NT2/D1 (cell line): ENCODE data around the gene SATB2.
A peak's percentile ranks its signal among the peaks of the same experiment; 100 is the strongest.

Source experiments
- DNase-seq: peaks from one replicate; pipeline ENCODE4 v3.0.0-alpha.2; 2011; ENCODE audit warnings: low read depth, low spot score
- H3K27me3 ChIP-seq: 2 replicates; pipeline ENCODE4 v1.6.0; 2011; ENCODE audit warnings: mild to moderate bottlenecking; ENCODE audit not compliant: insufficient read length, insufficient read depth
- H3K36me3 ChIP-seq: 2 replicates; pipeline ENCODE4 v1.6.1; 2011; ENCODE audit warnings: mild to moderate bottlenecking, low read length, mixed read lengths; ENCODE audit not compliant: insufficient read depth, insufficient read length
- H3K4me1 ChIP-seq: 2 replicates; pipeline ENCODE4 v1.5.1; 2011; ENCODE audit not compliant: insufficient read depth, insufficient read length
- H3K4me3 ChIP-seq: 2 replicates; pipeline ENCODE4 v1.5.1; 2011; ENCODE audit warnings: low read depth; ENCODE audit not compliant: insufficient read length
- H3K9ac ChIP-seq: 2 replicates; pipeline ENCODE4 v1.6.0; 2011; ENCODE audit warnings: low read depth; ENCODE audit not compliant: insufficient read length
- H3K9me3 ChIP-seq: 2 replicates; pipeline ENCODE4 v1.5.1; 2011; ENCODE audit warnings: mild to moderate bottlenecking, low read length; ENCODE audit not compliant: insufficient read depth
- SUZ12 ChIP-seq: IDR thresholded peaks from 2 replicates; pipeline ENCODE4 v1.6.1; 2011; ENCODE audit not compliant: insufficient read length, insufficient read depth; ENCODE audit errors: extremely low read depth
- YY1 ChIP-seq: IDR thresholded peaks from 2 replicates; pipeline ENCODE4 v1.6.1; 2011; ENCODE audit not compliant: insufficient read length, insufficient read depth
- ZNF274 ChIP-seq: IDR thresholded peaks from 2 replicates; pipeline ENCODE4 v1.6.1; 2011; ENCODE audit warnings: mild to moderate bottlenecking, low read depth, low read length

Gene SATB2

DNA sequence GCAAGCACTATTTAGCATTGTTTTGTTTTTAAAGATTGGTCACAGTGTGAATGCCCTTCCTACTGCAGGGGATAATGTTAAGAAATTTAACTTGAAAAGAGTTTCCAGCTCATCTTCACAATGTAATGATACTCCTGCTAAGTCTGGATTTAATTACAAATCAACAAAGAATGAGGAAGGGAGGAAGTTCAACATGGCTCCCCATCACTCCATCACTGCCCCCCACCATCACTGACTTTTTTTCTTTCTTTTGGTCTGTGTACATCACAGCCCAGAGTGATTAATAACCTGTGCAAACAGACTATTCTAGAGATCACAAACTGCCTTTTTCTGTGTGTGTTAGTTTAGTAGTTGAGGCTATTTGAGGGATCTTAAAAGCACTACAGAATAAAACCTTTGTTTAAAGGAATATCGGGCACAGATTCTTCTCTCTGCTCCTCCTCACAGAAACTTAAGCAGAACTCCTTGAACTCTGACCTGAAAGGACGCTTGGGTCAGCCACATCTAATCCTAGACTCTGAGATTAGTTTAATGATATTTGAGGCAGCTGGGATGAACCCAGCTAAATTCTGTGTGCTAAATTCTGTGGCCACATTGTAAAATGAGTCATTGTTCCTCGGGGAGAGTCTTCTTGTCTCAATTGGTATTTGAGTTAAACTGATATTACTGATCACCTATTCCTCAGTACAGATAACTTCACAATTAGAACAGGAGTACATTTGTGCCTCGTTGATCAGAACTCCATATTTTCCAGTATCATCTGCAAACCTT, 47.8 kb downstream of the SATB2 start:
- Histone ChIP-seq H3K4me1 (no peaks in the 10 kb centered on the region), H3K9me3 (no peaks in the 10 kb centered on the region), H3K27me3 (no peaks in the 10 kb centered on the region), H3K4me3 (no peak overlapping the region), H3K9ac (no peak overlapping the region), H3K36me3 (no peaks in the 10 kb centered on the region)
- no peak for DNase-seq
- no peak for TF ChIP-seq YY1
- no peak for TF ChIP-seq SUZ12
- TF ChIP-seq ZNF274 = no peak

DNA sequence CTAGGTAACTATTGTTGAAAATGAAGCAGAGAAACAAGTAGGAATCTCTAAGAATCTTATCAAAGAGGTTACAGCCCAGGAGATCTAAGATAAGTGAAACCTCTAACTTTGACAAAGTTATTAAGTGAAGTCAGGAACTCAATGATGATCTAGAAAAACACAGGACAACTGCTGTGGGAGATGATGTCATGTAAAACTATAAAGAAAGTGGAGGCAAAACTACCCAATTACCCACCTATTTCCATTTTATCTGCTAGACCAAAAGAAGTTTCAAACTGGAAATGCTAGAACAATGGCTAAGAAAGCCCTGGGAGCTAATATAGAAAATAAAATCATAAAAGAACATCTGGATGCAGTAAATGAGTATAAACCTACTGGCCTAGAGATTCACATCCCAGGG, 50.3 kb downstream of the SATB2 start:
- H3K27me3 ChIP-seq = no peaks in the 10 kb centered on the region
- no peak overlapping the region for H3K9ac ChIP-seq
- H3K36me3 ChIP-seq = no peaks in the 10 kb centered on the region
- DNase-seq = no peak
- H3K4me1 ChIP-seq = no peaks in the 10 kb centered on the region
- H3K9me3 ChIP-seq = no peaks in the 10 kb centered on the region
- no peak overlapping the region for H3K4me3 ChIP-seq
- TF ChIP-seq ZNF274 (no peak), SUZ12 (no peak), YY1 (no peak)

DNA sequence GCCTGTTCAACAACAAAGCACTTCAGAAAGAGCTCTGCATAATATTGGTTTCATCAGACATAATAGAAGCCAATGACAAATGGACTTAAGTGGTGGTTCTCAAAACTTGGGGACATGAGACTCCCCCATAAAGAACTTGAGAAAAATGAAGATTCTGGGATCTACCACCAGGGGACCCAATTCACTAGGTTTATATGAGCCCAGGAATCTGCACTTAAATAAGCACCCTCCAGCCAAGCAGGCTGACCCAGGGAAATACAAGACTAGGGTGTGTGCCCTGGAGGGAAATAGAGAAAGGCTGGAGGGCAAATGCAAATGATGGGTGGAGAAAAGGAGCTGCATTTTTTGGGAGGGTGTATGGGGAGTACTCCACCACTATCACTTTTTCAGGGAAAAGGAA, 52.5 kb downstream of the SATB2 start:
- TF ChIP-seq YY1 (no peak), SUZ12 (no peak), ZNF274 (no peak)
- Histone ChIP-seq H3K4me1 (no peaks in the 10 kb centered on the region), H3K4me3 (no peak overlapping the region), H3K9ac (no peak overlapping the region), H3K27me3 (no peaks in the 10 kb centered on the region), H3K36me3 (no peaks in the 10 kb centered on the region), H3K9me3 (no peaks in the 10 kb centered on the region)
- DNase-seq = peak; percentile 23

DNA sequence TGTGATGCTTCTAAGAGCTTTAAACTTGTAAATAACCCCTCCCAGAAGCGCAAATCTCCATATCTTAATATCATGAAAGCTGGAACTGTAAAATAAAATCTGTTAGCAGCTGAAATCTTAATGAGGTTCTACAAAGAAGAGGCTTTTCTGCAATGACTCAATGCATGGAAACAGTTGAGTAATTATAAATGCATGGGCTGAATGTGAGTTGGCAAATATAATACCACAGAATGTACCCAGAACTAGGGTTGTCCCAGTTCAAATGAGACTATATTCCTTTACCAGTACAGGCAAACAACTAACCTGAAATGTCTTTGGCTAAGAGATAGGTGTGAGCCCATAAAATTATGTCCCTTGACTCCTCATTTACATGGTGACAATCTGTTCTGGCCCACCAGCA, 52.9 kb downstream of the SATB2 start:
- Histone ChIP-seq H3K9ac (no peak overlapping the region), H3K4me1 (no peaks in the 10 kb centered on the region), H3K4me3 (no peak overlapping the region)

DNA sequence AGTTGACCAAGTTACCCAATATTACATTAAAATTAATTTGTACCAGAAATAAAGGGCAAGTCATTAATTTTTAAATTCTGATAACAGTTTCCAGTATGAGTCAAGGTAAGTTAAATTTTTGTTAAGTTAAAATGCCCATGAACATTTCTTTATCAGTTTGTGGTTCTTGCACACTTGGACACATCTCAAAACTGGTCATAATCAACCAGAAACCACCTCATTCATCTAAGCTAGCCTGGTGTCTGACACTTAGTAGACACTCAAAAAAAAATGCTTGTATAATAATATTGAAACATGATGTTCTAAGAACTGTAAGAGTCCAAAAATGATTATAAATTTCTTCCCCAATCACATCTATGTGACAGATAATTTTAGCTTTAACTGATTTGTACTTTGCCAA, 62.4 kb downstream of the SATB2 start:
- TF ChIP-seq SUZ12 = no peak
- TF ChIP-seq YY1 = no peak
- TF ChIP-seq ZNF274 = no peak
- DNase-seq = no peak

More for the DNA sequence above, 52.9 kb downstream of the SATB2 start:
- no peak for DNase-seq
- Histone ChIP-seq H3K9me3 (no peaks in the 10 kb centered on the region), H3K36me3 (no peaks in the 10 kb centered on the region), H3K27me3 (no peaks in the 10 kb centered on the region)
- no peak for TF ChIP-seq YY1
- no peak for TF ChIP-seq ZNF274
- no peak for TF ChIP-seq SUZ12

DNA sequence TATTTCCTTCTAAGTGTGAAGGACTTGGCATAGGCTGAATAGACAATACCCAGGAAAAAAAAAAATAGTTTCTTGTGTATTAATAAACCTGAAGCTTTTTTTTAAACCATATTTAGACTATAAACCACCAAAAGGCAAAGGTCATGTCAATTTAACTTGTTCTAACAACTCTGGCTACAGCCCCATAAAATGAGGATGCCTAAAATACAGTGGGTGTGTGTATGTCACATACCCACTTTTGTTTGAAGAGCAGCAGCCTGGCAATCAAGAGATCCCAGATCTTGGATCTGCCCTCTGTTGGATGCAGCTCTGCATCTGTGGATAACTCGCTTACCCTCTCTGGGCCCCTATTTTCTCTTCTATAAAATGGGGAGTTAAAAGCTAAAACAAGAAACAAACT, 65.4 kb downstream of the SATB2 start:
- no peak for TF ChIP-seq SUZ12
- no peak for TF ChIP-seq ZNF274
- no peak for TF ChIP-seq YY1
- Histone ChIP-seq H3K36me3 (no peaks in the 10 kb centered on the region), H3K27me3 (no peaks in the 10 kb centered on the region), H3K4me1 (no peaks in the 10 kb centered on the region), H3K4me3 (no peak overlapping the region), H3K9ac (no peak overlapping the region), H3K9me3 (no peaks in the 10 kb centered on the region)
- DNase-seq = no peak

More for the DNA sequence above, 62.4 kb downstream of the SATB2 start:
- H3K4me1 ChIP-seq = no peaks in the 10 kb centered on the region
- H3K27me3 ChIP-seq = no peaks in the 10 kb centered on the region
- H3K4me3 ChIP-seq = no peak overlapping the region
- H3K36me3 ChIP-seq = no peaks in the 10 kb centered on the region
- no peaks in the 10 kb centered on the region for H3K9me3 ChIP-seq
- no peak overlapping the region for H3K9ac ChIP-seq

DNA sequence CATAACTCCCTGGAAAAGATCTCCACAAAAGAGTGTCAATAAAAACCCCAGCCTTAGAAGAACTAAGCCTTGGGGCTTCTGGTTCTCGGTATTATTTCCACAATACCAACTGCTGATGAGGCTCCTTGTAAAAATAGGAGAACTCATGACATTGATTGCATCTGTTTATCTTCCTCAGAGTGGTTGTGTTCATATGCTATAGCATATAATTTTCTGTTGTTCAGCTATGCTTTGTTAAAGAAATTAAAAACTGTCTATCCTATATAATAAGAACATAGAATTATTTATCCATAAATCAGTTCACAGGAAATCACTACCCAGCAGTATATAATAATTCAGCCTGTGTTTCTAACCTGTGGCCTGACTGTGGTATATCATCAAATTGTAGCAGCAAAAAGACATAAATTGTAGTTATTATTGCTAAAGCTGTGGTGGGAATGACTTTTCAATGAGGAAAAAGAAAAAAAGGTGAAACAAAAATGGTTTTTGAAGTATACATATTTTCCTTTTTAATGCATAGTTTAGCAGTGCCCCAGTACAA, 68.9 kb downstream of the SATB2 start:
- H3K36me3 ChIP-seq = no peaks in the 10 kb centered on the region
- H3K27me3 ChIP-seq = no peaks in the 10 kb centered on the region
- TF ChIP-seq ZNF274 (no peak), SUZ12 (no peak), YY1 (no peak)

More for the DNA sequence above, 68.9 kb downstream of the SATB2 start:
- H3K4me1 ChIP-seq = no peaks in the 10 kb centered on the region
- no peak overlapping the region for H3K4me3 ChIP-seq
- no peak overlapping the region for H3K9ac ChIP-seq
- DNase-seq = no peak
- H3K9me3 ChIP-seq = no peaks in the 10 kb centered on the region
